IMR-90 (cell line): Measurements from ENCODE around the gene SMCHD1. TPM values are rescaled to one million over a fixed set of nuclear protein-coding genes. Genes with fewer than 3 reads are reported as not detected.

ENCODE experiments used
- ATAC-seq: fragments of 200-7000 bp; cut with Tn5 transposase; 2 replicates; pipeline ENCODE4 v1.9.1; 2020; ENCODE audit warnings: low read depth, mild to moderate bottlenecking, moderate library complexity
- BruUV-seq: library from RNA; stranded (reverse); fragments of 400-500 nt; replicated peaks from 2 replicates; lab custom pipeline; 2021; lab: Mats Ljungman, UMichigan
- CTCF ChIA-PET: fragments of 300-600 bp; formaldehyde crosslinking; extraction: SDS; loops from one replicate; lab custom pipeline; 2021; ENCODE audit warnings: antibody characterized with exemption; lab: Yijun Ruan, JAX
- POLR2A ChIA-PET: fragments of 300-600 bp; sonication (Branson Sonifier 250); formaldehyde crosslinking; loops from one replicate; lab custom pipeline; 2022; ENCODE audit warnings: antibody characterized with exemption; ENCODE audit not compliant: unreplicated experiment; lab: Charles Lee
- DNase-seq: peaks from one replicate; pipeline ENCODE4 v3.0.0; 2013
- H2AFZ ChIP-seq: replicated peaks from 2 replicates; pipeline ENCODE3; 2013; ENCODE audit warnings: low read length, mild to moderate bottlenecking; ENCODE audit not compliant: poor library complexity
- H2AK5ac ChIP-seq: 2 replicates; pipeline ENCODE4 v1.6.1; 2013; ENCODE audit warnings: low read depth, low read length, inconsistent platforms
- H2AK9ac ChIP-seq: replicated peaks from 2 replicates; pipeline ENCODE3; 2013; ENCODE audit warnings: mild to moderate bottlenecking, low read depth, low read length, moderate library complexity; ENCODE audit not compliant: poor library complexity
- H2BK120ac ChIP-seq: 2 replicates; pipeline ENCODE4 v1.6.1; 2013; ENCODE audit warnings: low read depth, low read length, inconsistent platforms
- H2BK15ac ChIP-seq: 3 replicates; pipeline ENCODE4 v1.6.1; 2013; ENCODE audit warnings: low read depth, low read length, inconsistent platforms
- H2BK20ac ChIP-seq: 2 replicates; pipeline ENCODE4 v1.6.1; 2013; ENCODE audit warnings: low read depth, mild to moderate bottlenecking, inconsistent platforms, low read length, moderate library complexity
- H2BK5ac ChIP-seq: 2 replicates; pipeline ENCODE4 v1.6.1; 2013; ENCODE audit warnings: mild to moderate bottlenecking, low read depth, low read length, inconsistent platforms; ENCODE audit not compliant: poor library complexity, severe bottlenecking
- H3K14ac ChIP-seq: replicated peaks from 2 replicates; pipeline ENCODE4 v1.6.1; 2013; ENCODE audit warnings: low read depth, low read length, inconsistent platforms
- H3K18ac ChIP-seq: 2 replicates; pipeline ENCODE4 v1.6.1; 2013; ENCODE audit warnings: low read depth, low read length, control low read depth
- H3K23ac ChIP-seq: 2 replicates; pipeline ENCODE4 v1.6.1; 2013; ENCODE audit warnings: low read depth, low read length, inconsistent platforms
- H3K27ac ChIP-seq: 2 replicates; pipeline ENCODE4 v1.5.1; 2013; ENCODE audit warnings: mild to moderate bottlenecking, control low read depth, low read length; ENCODE audit not compliant: insufficient read depth
- H3K27me3 ChIP-seq: 2 replicates; pipeline ENCODE4 v1.6.1; 2013; ENCODE audit warnings: low read length; ENCODE audit not compliant: control insufficient read depth, insufficient read depth
- H3K36me3 ChIP-seq: 2 replicates; pipeline ENCODE4 v1.6.1; 2013; ENCODE audit warnings: low read length, mixed read lengths; ENCODE audit not compliant: control insufficient read depth, insufficient read depth
- H3K4ac ChIP-seq: 2 replicates; pipeline ENCODE4 v1.6.1; 2013; ENCODE audit warnings: low read depth, low read length, inconsistent platforms
- H3K4me1 ChIP-seq: 2 replicates; pipeline ENCODE4 v1.6.1; 2013; ENCODE audit warnings: low read length, mixed read lengths; ENCODE audit not compliant: control insufficient read depth, insufficient read depth
- H3K4me2 ChIP-seq: 2 replicates; pipeline ENCODE4 v1.6.1; 2013; ENCODE audit warnings: low read depth, mild to moderate bottlenecking, control low read depth, low read length, moderate library complexity
- H3K4me3 ChIP-seq: 2 replicates; pipeline ENCODE4 v1.5.1; 2013; ENCODE audit warnings: low read depth, mild to moderate bottlenecking, control low read depth, low read length, moderate library complexity; ENCODE audit not compliant: insufficient read depth
- H3K56ac ChIP-seq: 2 replicates; pipeline ENCODE4 v1.6.1; 2013; ENCODE audit warnings: low read length, inconsistent platforms; ENCODE audit not compliant: insufficient read depth; ENCODE audit errors: extremely low read depth
- H3K79me1 ChIP-seq, 2 experiments: 2 replicates each; pipeline ENCODE4 v1.6.1; 2013; ENCODE audit warnings: low read length in 2 of 2, inconsistent platforms in 1 of 2, low read depth in 1 of 2
- H3K9ac ChIP-seq: 2 replicates; pipeline ENCODE4 v1.6.1; 2013; ENCODE audit warnings: low read depth, low read length, control low read depth
- H3K9me1 ChIP-seq: 2 replicates; pipeline ENCODE4 v1.6.1; 2013; ENCODE audit warnings: low read length, inconsistent platforms; ENCODE audit not compliant: insufficient read depth
- H3K9me3 ChIP-seq: 2 replicates; pipeline ENCODE4 v1.6.1; 2013; ENCODE audit warnings: low read length; ENCODE audit not compliant: control insufficient read depth, insufficient read depth
- H4K20me1 ChIP-seq: 2 replicates; pipeline ENCODE4 v1.6.1; 2013; ENCODE audit warnings: low read length, inconsistent platforms; ENCODE audit not compliant: insufficient read depth
- H4K5ac ChIP-seq: 2 replicates; pipeline ENCODE4 v1.6.1; 2013; ENCODE audit warnings: mild to moderate bottlenecking, low read depth, low read length, control low read depth
- H4K8ac ChIP-seq, 2 experiments: 2 replicates each; pipeline ENCODE4 v1.6.1; 2013; ENCODE audit warnings: low read depth in 2 of 2, low read length in 2 of 2, control low read depth in 1 of 2, inconsistent platforms in 1 of 2
- H4K91ac ChIP-seq: 2 replicates; pipeline ENCODE4 v1.6.1; 2013; ENCODE audit warnings: low read depth, low read length, inconsistent platforms; ENCODE audit not compliant: insufficient read depth
- CHD1 ChIP-seq: IDR thresholded peaks from 2 replicates; pipeline ENCODE4 v1.6.1; 2012; ENCODE audit warnings: low read depth, low read length, improper control_type of control experiment
- MAZ ChIP-seq: IDR thresholded peaks from 2 replicates; pipeline ENCODE4 v1.6.1; 2012; ENCODE audit warnings: low read depth, mild to moderate bottlenecking, low read length, improper control_type of control experiment, moderate library complexity, borderline replicate concordance
- NFE2L2 ChIP-seq: fragments of 150-350 bp; IDR thresholded peaks from 2 replicates; pipeline ENCODE4 v1.6.1; 2016; ENCODE audit warnings: low read depth, mild to moderate bottlenecking, low read length
- SMC3 ChIP-seq: fragments of 150-350 bp; IDR thresholded peaks from 2 replicates; pipeline ENCODE4 v1.6.1; 2016; ENCODE audit warnings: low read depth, mild to moderate bottlenecking, antibody characterized with exemption, low read length, moderate library complexity
- WGBS, 2 experiments: methylation state at CpG; one replicate each; pipeline versions ENCODE4 v1.1.5 to v1.1.7; 2013; ENCODE audit warnings: missing lambda C conversion rate in 2 of 2; ENCODE audit not compliant: insufficient read length in 1 of 2; ENCODE audit errors: extremely low coverage in 2 of 2; 5-methylcytosine and 5-hydroxymethylcytosine counted together
- dilution Hi-C: fragments of 300-500 bp; cut with HindIII; formaldehyde crosslinking; loops from one replicate; pipeline ENCODE4 v1.14.3; 2018; ENCODE audit warnings: low sequenced_read_pairs; ENCODE audit not compliant: unreplicated experiment
- in situ Hi-C: fragments of 300-500 bp; cut with MboI; formaldehyde crosslinking; loops from 3 replicates; pipeline ENCODE4 v1.14.3; 2019; ENCODE audit warnings: low sequenced_read_pairs, inconsistent platforms, mixed read lengths
- intact Hi-C: fragments of 100-400 bp; cut with micrococcal nuclease; formaldehyde crosslinking; loops from 2 replicates; pipeline ENCODE4 v1.10.0; 2022
- polyA plus RNA-seq, 3 experiments: library from polyadenylated mRNA; depleted of rRNA; stranded (reverse); fragments of >200 nt; gene quantifications; 2 replicates each; pipeline ENCODE4 v1.2.3, GENCODE V29; 2012; ENCODE audit warnings: low replicate concordance in 1 of 3
- total RNA-seq: library from RNA; depleted of rRNA; stranded (reverse); fragments of >200 nt; gene quantifications from 2 replicates; pipeline ENCODE4 v1.2.3, GENCODE V29; 2012

The SMCHD1 gene
- total and polyA plus RNA-seq, 2 of the 4 experiments (the other 2 are of a cell fraction): 14.8 to 47.3 TPM

DNA sequence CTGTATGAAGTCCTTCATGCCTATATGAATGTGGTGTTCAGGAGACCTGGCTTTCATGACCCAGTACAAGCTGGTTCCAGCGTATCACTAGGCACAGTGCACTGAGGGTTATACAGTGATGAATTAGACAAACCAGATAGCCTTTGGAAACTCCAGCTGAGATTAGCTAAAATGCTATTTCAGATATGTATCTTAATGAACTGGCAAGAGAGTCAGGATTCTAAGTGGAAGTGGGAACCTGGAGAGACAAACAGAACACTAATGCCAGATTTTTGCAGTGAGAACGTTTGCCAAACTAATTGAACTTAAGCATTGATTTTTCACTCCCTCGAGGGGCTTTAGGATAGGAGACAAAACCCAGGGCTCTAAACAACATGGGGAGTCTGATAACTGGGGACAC, 125.2 kb downstream of the SMCHD1 start:
- H4K91ac ChIP-seq: no peak overlapping the region
- H2AK9ac ChIP-seq: no peak overlapping the region
- H2BK5ac ChIP-seq: no peak overlapping the region
- ATAC-seq: no peak
- no peak overlapping the region for H2BK20ac ChIP-seq
- no peak overlapping the region for H3K23ac ChIP-seq
- BruUV-seq: no TSS peak
- no peak overlapping the region for H3K14ac ChIP-seq
- dilution Hi-C loops: no loop called here
- H3K4me1 ChIP-seq: no peaks in the 10 kb centered on the region
- in situ Hi-C loops: no loop called here
- H4K8ac ChIP-seq: no peak overlapping the region
- 100% methylated on average over 1 of the region's 3 CpGs; no CpG with 5 or more reads in 1 of the 2 experiments for WGBS, 2 experiments
- intact Hi-C loops: loop anchor here (5.0 kb wide), 1 partner anchor 33 kb away; no protein-coding TSS in a partner anchor
- no peak overlapping the region for H3K9ac ChIP-seq
- 0 out of 2 replicates have a peak, but pooled peaks cover 2% of the 10 kb centered on the region for H3K9me1 ChIP-seq
- H2BK15ac ChIP-seq: no peak overlapping the region
- H3K27ac ChIP-seq: no peak overlapping the region
- no peak overlapping the region for H3K56ac ChIP-seq
- POLR2A ChIA-PET: no interaction called here
- peaks cover 26% of the 10 kb centered on the region for H3K36me3 ChIP-seq
- no peaks in the 10 kb centered on the region for H3K27me3 ChIP-seq
- TF ChIP-seq CHD1 (no peak), SMC3 (no peak), MAZ (no peak), NFE2L2 (no peak)
- H2AK5ac ChIP-seq: no peak overlapping the region
- CTCF ChIA-PET: interaction anchor here (0.5 to 0.7 kb wide), 3 partner anchors 11 to 149 kb away, joined by 3 to 4 read pairs (median 3); no protein-coding TSS in a partner anchor
- no peaks in the 10 kb centered on the region; a peak in 2 of 4 replicates for H3K79me1 ChIP-seq
- H2BK120ac ChIP-seq: no peak overlapping the region
- no peak overlapping the region for H2AFZ ChIP-seq
- H3K4ac ChIP-seq: no peak overlapping the region
- H3K18ac ChIP-seq: no peak overlapping the region
- no peak overlapping the region for H3K4me3 ChIP-seq
- H4K5ac ChIP-seq: no peak overlapping the region
- no peaks in the 10 kb centered on the region for H4K20me1 ChIP-seq
- no peak overlapping the region for H3K4me2 ChIP-seq
- no peaks in the 10 kb centered on the region for H3K9me3 ChIP-seq
- DNase-seq: no peak
